ENCODE results near the gene ATG5.

The ATG5 gene

DNA sequence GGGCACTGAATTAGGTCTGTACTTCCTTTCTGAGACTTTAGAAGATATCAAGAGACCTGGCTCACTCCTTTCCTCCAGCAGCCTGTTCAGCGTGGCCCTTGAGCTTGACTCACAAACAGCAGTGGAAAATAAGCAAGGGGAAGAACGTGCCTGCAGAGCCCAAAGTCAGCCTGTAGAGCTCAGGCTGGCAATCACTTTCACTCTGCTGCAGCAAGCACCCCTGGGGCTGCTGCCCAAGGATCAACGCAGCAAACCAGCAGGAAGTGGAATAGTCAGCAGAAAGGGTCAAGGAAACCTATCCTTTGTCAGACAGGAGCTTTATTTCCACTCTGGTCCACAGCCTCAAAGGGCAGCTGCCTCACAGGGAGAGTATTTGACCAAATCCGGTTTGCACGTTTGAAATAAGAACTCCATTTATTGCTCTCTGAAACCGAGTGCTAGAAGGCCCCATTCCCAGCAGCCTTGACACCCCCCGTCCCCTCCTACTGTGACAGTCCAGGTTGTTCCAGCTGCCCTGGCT is 162.1 kb downstream of the ATG5 start:
- no peak for FAIRE-seq
- no peak for DNase-seq (ENCODE audit: insufficient read length, low spot score)
- TF ChIP-seq, protein P1, sequence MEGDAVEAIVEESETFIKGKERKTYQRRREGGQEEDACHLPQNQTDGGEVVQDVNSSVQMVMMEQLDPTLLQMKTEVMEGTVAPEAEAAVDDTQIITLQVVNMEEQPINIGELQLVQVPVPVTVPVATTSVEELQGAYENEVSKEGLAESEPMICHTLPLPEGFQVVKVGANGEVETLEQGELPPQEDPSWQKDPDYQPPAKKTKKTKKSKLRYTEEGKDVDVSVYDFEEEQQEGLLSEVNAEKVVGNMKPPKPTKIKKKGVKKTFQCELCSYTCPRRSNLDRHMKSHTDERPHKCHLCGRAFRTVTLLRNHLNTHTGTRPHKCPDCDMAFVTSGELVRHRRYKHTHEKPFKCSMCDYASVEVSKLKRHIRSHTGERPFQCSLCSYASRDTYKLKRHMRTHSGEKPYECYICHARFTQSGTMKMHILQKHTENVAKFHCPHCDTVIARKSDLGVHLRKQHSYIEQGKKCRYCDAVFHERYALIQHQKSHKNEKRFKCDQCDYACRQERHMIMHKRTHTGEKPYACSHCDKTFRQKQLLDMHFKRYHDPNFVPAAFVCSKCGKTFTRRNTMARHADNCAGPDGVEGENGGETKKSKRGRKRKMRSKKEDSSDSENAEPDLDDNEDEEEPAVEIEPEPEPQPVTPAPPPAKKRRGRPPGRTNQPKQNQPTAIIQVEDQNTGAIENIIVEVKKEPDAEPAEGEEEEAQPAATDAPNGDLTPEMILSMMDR (IDR thresholded peaks at IDR 0.05; ENCODE audit: insufficient read depth, missing control alignments), result no peak

DNA sequence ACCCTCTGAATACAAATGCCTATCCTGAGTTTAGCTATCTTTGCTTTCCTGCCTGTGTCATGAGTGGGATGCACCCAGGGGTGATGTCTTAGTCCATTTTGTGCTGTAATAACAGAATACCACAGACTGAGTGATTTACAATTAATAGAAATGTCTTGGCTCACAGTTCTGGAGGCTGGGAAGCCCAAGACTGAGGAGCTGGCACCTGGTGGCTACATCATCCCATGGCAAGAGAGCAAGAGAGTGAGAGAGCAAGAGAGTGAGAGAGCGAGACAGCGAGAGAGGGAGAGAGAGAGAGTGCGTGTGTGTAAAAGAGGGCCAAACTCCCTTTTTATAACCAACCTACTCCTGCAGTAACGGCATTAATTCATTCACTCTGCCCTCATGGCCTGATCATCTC is 162.6 kb downstream of the ATG5 start:
- DNase-seq (ENCODE audit: insufficient read length, low spot score) (no peak), FAIRE-seq (no peak)
- TF ChIP-seq, protein P1 (IDR thresholded peaks at IDR 0.05; ENCODE audit: insufficient read depth, missing control alignments), result no peak

DNA sequence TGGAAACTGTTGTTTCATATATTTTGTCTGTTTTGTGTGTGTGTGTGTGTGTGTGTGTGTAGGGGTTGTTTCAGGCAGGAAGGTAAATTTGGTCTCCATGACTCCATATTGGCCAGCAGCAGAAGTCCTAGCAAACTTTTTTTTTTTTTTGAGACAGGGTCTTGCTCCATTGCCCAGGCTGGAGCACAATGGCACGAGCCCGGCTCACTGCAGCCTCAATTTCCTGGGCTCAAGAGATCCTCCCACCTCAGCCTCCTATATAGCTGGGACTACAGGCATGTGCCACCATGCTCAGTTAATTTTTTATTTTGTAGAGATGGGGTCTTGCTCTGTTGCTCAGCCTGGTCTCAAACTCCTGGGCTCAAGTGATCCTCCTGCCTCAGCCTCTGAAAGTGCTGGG is 163.7 kb downstream of the ATG5 start:
- FAIRE-seq (no peak), DNase-seq (ENCODE audit: insufficient read length, low spot score) (no peak)
- TF ChIP-seq, protein P1 (IDR thresholded peaks at IDR 0.05; ENCODE audit: insufficient read depth, missing control alignments), result no peak

DNA sequence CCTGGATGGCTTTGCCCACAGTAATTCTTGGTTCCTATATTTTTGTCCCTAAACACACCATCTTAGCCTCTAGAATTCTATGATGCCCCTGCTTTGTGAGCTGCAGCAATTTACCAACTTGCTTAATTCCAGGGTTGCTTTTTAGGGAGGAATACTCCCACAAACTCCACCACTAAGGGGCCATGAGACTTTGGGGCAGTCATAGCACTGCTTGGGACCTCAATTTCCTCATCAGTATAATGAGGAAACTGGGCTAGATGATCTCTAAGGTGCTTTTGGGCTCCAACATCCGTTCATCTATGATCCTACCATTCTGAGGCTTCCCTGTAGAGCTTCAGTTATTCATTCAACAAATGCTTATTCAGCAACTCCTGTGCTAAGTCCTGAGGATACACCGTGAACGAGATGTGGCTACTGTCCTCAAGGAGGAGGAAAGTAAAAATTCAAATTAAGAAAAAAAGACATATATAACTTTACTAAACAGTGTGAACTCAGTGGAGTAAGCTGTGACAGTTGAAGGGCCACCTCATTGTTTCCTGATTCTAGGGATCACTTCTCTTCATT is 164.2 kb downstream of the ATG5 start:
- no peak for FAIRE-seq
- no peak for DNase-seq (ENCODE audit: insufficient read length, low spot score)
- TF ChIP-seq, protein P1 (IDR thresholded peaks at IDR 0.05; ENCODE audit: insufficient read depth, missing control alignments), result no peak

DNA sequence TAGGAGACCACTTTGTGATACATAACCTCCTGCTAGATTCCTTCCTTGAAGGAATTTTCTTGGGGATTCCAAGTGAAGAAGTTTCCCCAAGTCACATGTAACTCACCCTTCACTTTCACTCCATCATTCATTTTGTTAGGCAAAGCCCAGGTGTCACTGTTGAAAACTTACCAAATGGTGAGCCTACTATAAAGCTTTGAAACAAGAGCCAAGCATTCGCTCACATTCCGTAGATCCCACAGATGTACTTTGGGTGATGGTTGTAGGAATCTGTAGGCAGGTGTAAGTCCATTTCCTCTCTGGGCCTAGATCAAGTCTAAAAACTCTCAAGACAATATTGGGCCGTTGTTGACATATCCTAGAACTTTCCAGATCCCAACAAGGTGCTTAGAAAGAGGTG is 165.4 kb downstream of the ATG5 start:
- no peak for DNase-seq (ENCODE audit: insufficient read length, low spot score)
- no peak for FAIRE-seq
- TF ChIP-seq, protein P1 (IDR thresholded peaks at IDR 0.05; ENCODE audit: insufficient read depth, missing control alignments), result no peak

DNA sequence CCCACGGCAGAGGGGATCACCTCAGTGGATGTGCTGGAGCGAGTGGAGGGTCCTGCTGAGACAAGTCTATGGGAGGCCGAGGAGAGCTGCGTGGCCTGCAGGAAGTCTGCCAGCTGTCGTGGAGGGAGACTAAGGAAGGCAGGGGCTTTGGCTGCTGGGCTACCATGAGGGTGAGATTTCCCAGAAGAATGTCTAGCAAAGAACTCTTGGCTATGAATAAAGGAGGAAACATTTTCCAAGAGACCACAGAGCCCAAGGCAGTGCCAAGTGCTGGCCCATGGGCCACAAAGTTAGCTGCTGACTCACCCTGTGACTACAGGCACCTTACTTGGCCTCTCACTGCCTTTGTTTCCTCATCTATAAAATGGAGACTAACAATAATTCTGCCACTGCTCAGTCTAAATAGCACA is 166.0 kb downstream of the ATG5 start:
- TF ChIP-seq, protein P1 (IDR thresholded peaks at IDR 0.05; ENCODE audit: insufficient read depth, missing control alignments), result no peak
- DNase-seq (ENCODE audit: insufficient read length, low spot score), result no peak
- FAIRE-seq, result no peak

DNA sequence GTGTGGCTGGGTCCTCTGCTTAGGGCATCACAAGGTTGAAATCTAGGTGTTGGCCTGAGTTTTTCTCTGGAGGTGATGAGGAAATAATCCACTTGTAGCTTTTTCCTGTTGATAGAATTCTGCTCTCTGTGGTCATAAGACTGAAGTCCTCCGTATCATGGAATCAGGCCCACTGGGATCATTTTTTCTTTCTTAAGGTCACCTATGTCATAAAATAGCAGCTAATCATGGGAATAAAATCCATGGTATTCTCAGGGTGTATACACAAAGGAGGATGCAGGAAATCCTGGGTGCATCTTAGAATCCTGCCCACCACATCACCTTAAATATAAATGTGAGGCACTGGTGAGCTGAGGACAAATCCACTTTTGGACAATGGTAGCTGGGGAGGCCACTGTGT is 166.7 kb downstream of the ATG5 start:
- FAIRE-seq, result no peak
- TF ChIP-seq, protein P1 (IDR thresholded peaks at IDR 0.05; ENCODE audit: insufficient read depth, missing control alignments), result no peak

More for the DNA sequence above, 166.7 kb downstream of the ATG5 start:
- no peak for DNase-seq (ENCODE audit: insufficient read length, low spot score)

Measured in D721Med (cell line).